ENCODE measurements around the gene KREMEN1. TPM values are rescaled to one million over a fixed set of nuclear protein-coding genes. Genes with fewer than 3 reads are reported as not detected.

Gene KREMEN1
- total RNA-seq, 1 experiment from 2014 or later = 31.9 TPM

DNA sequence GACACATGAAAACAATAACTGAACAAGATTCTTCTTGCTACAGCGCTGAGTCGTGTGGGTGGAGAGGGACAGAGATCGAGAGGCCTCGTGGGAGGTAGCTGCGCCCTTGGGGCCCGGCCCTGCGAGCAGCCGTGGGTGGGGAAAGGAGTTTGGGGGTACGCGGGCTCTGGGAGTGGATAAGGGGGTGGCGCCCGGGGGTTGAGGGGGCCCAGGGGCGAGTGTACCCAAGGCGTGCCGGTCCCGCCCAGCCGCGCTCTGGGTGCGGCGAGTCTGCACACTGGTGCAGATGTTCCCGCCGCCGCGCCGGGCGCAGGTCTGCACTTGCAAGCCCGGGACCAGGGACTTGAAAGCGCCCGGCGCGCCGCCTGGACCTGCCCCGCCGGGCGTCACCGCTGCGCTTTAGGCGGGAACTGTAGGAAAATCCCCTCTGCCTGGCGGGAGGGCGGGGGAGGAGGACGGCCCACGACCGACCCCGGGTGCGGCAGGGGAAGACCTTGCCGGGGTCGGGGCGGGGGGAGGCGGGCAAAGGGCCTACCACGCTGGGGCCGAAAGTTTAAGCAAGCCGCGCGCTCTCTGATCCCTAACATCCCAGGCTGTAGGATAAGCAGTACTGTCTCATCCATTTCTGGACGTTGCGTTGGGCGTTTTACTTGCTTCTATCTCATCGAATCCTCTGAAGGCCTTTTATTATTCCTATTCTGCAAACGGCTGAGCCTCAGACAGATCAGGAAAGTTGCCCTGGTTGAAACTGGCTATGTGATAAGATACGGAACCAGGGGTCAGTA is 1.4 kb upstream of the KREMEN1 start:
- Histone ChIP-seq H3K79me2 (ENCODE audit: insufficient read depth, low read length) (no peaks in the 10 kb centered on the region), H3K9me2 (ENCODE audit: insufficient read depth) (no peaks in the 10 kb centered on the region), H3K27ac (ENCODE audit: low read depth, low read length) (no peak overlapping the region), H3K4me2 (ENCODE audit: low read length) (peak overlapping the region; percentile 50), H4K20me1 (ENCODE audit: insufficient read depth) (no peaks in the 10 kb centered on the region), H2AFZ (ENCODE audit: low read depth, low read length, poor library complexity, severe bottlenecking) (peak overlapping the region; percentile 91), H3K27me3 (ENCODE audit: insufficient read depth, low read length) (no peaks in the 10 kb centered on the region), H3K9ac (ENCODE audit: low read length) (peak overlapping the region; percentile 48), H3K36me3 (ENCODE audit: control insufficient read depth in 1 of 2, insufficient read depth in 2 of 2, low read length in 2 of 2) (no peaks in the 10 kb centered on the region), H3K4me3 (replicated peaks in 1 of 2; ENCODE audit: low read depth in 1 of 2, low read length in 2 of 2) (peak overlapping the region; percentile 3 to 35), H3K9me3 (ENCODE audit: control insufficient read depth in 1 of 2, insufficient read depth in 1 of 2, low read depth in 1 of 2, low read length in 2 of 2) (no peaks in the 10 kb centered on the region), H3K4me1 (ENCODE audit: control insufficient read depth in 1 of 2, insufficient read depth in 2 of 2, low read length in 2 of 2) (peaks cover 13 to 33% of the 10 kb centered on the region in 2 experiments)
- TF ChIP-seq TCF7L2 (IDR thresholded peaks at IDR 0.05; ENCODE audit: borderline replicate concordance, extremely low read depth, insufficient read depth, insufficient read length) = peak; percentile 72
- TF ChIP-seq, protein P1, sequence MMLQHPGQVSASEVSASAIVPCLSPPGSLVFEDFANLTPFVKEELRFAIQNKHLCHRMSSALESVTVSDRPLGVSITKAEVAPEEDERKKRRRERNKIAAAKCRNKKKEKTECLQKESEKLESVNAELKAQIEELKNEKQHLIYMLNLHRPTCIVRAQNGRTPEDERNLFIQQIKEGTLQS (IDR thresholded peaks at IDR 0.05) = no peak
- RAD21 ChIA-PET (ENCODE audit: low non-redundant PET in 1 of 2, low total read pairs in 2 of 2, uncharacterized antibody in 2 of 2, unreplicated experiment in 2 of 2) = no interaction called here
- ATAC-seq = peak; percentile 6; the same call in 1 of the 2 replicates
- CTCF ChIA-PET = interaction anchor here (1.7 kb wide), 1 partner anchor 31 kb away, joined by 9 read pairs; no protein-coding TSS in a partner anchor
- intact Hi-C loops (cut with micrococcal nuclease) = loop anchor here (10.0 kb wide), 1 partner anchor 1377 kb away; no protein-coding TSS in a partner anchor
- BruUV-seq (replicated peaks) = no TSS peak
- POLR2A ChIA-PET = no interaction called here
- no peak for DNase-seq (ENCODE audit: low read depth, low spot score)

DNA sequence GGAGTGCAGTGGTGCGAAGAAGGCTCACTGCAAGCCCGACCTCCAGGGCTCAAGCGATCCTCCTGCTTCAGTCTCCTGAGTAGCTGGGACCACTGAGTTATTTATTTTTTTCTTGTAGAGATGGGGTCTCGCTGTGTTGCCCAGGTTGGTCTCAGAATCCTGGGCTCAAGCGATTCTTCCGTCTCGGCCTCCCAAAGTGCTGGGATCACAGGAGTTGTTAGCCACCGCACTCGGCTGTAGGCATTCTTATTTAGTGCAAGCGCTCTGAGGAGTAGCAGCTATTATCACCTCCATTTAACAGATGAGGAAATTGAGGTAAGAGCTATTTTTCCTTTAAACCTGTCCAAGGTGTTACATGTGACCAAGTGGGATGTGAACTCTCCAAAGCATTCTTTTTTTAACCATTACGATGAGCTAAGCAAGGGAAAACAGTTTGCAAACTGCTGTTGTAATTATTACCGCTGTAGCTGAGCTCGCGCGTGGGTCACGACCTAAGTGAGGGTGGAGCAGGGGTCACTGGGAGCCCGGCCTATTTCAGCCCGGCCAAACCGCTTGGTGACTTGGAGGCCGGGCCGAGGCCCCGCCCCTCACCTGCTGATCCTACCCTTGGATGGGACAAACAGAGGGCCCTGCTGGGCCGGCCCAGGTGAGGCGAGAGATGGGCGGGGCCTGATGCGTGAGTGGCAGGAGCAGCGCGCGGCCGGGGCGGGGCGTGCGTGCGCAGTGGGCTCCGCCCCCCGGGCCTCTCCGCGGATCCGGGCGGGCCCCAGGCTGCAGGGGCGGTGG is 449 bp upstream of the KREMEN1 start:
- Histone ChIP-seq H3K79me2 (ENCODE audit: insufficient read depth, low read length) (no peaks in the 10 kb centered on the region), H3K4me3 (replicated peaks in 1 of 2; ENCODE audit: low read depth in 1 of 2, low read length in 2 of 2) (peak overlapping the region; percentile 17 to 74; a peak in 1 of 4 replicates), H4K20me1 (ENCODE audit: insufficient read depth) (no peaks in the 10 kb centered on the region), H2AFZ (ENCODE audit: low read depth, low read length, poor library complexity, severe bottlenecking) (peak overlapping the region; percentile 59), H3K9ac (ENCODE audit: low read length) (no peak overlapping the region), H3K4me1 (ENCODE audit: control insufficient read depth in 1 of 2, insufficient read depth in 2 of 2, low read length in 2 of 2) (peaks cover 13 to 33% of the 10 kb centered on the region in 2 experiments), H3K27me3 (ENCODE audit: insufficient read depth, low read length) (no peaks in the 10 kb centered on the region), H3K9me3 (ENCODE audit: control insufficient read depth in 1 of 2, insufficient read depth in 1 of 2, low read depth in 1 of 2, low read length in 2 of 2) (no peaks in the 10 kb centered on the region), H3K9me2 (ENCODE audit: insufficient read depth) (no peaks in the 10 kb centered on the region), H3K27ac (ENCODE audit: low read depth, low read length) (no peak overlapping the region), H3K4me2 (ENCODE audit: low read length) (peak overlapping the region; percentile 50), H3K36me3 (ENCODE audit: control insufficient read depth in 1 of 2, insufficient read depth in 2 of 2, low read length in 2 of 2) (no peaks in the 10 kb centered on the region)
- no TSS peak for BruUV-seq (replicated peaks)
- ATAC-seq (peak; percentile 94), DNase-seq (ENCODE audit: low read depth, low spot score) (peak; percentile 89)
- intact Hi-C loops (cut with micrococcal nuclease) = loop anchor here (10.0 kb wide), 1 partner anchor 1378 kb away; no protein-coding TSS in a partner anchor
- ChIA-PET CTCF (interaction anchor here (1.7 kb wide), 1 partner anchor 32 kb away, joined by 9 read pairs; no protein-coding TSS in a partner anchor), POLR2A (interaction anchor here (0.6 kb wide), 1 partner anchor 93 kb away, joined by 3 read pairs; no protein-coding TSS in a partner anchor), RAD21 (ENCODE audit: low non-redundant PET in 1 of 2, low total read pairs in 2 of 2, uncharacterized antibody in 2 of 2, unreplicated experiment in 2 of 2) (no interaction called here)
- TF ChIP-seq, protein P2, sequence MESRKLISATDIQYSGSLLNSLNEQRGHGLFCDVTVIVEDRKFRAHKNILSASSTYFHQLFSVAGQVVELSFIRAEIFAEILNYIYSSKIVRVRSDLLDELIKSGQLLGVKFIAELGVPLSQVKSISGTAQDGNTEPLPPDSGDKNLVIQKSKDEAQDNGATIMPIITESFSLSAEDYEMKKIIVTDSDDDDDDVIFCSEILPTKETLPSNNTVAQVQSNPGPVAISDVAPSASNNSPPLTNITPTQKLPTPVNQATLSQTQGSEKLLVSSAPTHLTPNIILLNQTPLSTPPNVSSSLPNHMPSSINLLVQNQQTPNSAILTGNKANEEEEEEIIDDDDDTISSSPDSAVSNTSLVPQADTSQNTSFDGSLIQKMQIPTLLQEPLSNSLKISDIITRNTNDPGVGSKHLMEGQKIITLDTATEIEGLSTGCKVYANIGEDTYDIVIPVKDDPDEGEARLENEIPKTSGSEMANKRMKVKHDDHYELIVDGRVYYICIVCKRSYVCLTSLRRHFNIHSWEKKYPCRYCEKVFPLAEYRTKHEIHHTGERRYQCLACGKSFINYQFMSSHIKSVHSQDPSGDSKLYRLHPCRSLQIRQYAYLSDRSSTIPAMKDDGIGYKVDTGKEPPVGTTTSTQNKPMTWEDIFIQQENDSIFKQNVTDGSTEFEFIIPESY (IDR thresholded peaks at IDR 0.05; ENCODE audit: extremely low read depth, insufficient replicate concordance, low read length) = no peak
- TF ChIP-seq EGR1 (IDR thresholded peaks at IDR 0.05; ENCODE audit: low read depth) (no peak), POLR2AphosphoS5 (IDR thresholded peaks at IDR 0.05; ENCODE audit: low read depth, low read length) (no peak), POLR2A (IDR thresholded peaks at IDR 0.05; ENCODE audit: borderline replicate concordance, extremely low read depth, insufficient read depth, insufficient read length) (peak; percentile 24), ELF1 (IDR thresholded peaks at IDR 0.05; ENCODE audit: borderline replicate concordance, low read depth) (no peak)
- TF ChIP-seq, protein P3, sequence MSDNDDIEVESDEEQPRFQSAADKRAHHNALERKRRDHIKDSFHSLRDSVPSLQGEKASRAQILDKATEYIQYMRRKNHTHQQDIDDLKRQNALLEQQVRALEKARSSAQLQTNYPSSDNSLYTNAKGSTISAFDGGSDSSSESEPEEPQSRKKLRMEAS (IDR thresholded peaks at IDR 0.05) = no peak; the same call in 1 of the 2 replicates
- TF ChIP-seq, protein P1 (IDR thresholded peaks at IDR 0.05) = no peak
